Neuron (in vitro differentiated cells): Measurements from ENCODE around the gene ADGRG3.

Source experiments
- H2AFZ ChIP-seq: one replicate; pipeline ENCODE4 v1.6.1; 2013; ENCODE audit warnings: low read depth, mild to moderate bottlenecking, inconsistent platforms, low read length, moderate library complexity
- H3K27me3 ChIP-seq: one replicate; pipeline ENCODE4 v1.6.1; 2013; ENCODE audit warnings: low read length; ENCODE audit not compliant: insufficient read depth
- H3K36me3 ChIP-seq: one replicate; pipeline ENCODE4 v1.6.1; 2013; ENCODE audit warnings: low read length; ENCODE audit not compliant: insufficient read depth
- H3K4me1 ChIP-seq: one replicate; pipeline ENCODE4 v1.6.1; 2013; ENCODE audit warnings: low read length; ENCODE audit not compliant: insufficient read depth
- H3K4me3 ChIP-seq: 2 replicates; pipeline ENCODE4 v1.5.1; 2013; ENCODE audit warnings: mild to moderate bottlenecking, low read length, moderate library complexity
- H3K9me3 ChIP-seq: one replicate; pipeline ENCODE4 v1.6.1; 2013; ENCODE audit warnings: low read length

The ADGRG3 gene

DNA sequence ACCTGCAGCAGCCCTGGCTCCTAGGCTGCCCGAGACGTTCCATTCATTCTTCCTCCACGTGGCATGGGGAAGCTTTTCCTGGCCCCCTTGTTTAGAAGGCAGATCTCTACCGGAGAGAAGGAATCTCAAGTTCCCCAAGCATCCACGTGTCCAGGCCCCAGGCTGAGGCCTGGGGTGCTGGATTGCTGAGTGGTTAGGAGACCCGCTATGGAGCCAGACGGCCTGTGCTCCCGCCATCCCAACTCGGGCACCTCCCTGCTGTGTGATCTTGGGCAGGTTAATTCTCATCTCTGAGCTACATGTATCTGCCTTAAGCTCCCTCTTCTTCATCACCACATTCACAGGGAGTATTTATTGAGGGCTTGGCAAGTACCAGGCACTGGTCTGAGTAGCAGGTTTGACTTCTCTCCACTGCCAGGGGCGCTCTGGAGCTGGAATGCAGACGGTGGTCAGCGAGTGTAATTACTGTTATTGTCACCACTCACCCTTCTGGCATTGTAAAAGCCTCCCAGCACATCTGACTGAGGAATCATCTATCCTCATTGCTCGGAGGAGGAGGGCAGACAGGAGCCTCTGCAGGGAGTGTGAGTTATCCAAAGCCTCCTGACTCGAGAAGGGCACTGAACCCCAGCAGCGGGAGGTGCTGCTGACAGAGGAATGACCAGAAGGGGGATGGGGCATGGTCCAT lies 40.8 kb upstream of the ADGRG3 start:
- Histone ChIP-seq H3K9me3 (no peaks in the 10 kb centered on the region), H3K36me3 (no peaks in the 10 kb centered on the region), H3K27me3 (no peaks in the 10 kb centered on the region), H3K4me3 (peak overlapping the region; percentile 23), H2AFZ (no peak overlapping the region), H3K4me1 (peaks cover 23% of the 10 kb centered on the region)

DNA sequence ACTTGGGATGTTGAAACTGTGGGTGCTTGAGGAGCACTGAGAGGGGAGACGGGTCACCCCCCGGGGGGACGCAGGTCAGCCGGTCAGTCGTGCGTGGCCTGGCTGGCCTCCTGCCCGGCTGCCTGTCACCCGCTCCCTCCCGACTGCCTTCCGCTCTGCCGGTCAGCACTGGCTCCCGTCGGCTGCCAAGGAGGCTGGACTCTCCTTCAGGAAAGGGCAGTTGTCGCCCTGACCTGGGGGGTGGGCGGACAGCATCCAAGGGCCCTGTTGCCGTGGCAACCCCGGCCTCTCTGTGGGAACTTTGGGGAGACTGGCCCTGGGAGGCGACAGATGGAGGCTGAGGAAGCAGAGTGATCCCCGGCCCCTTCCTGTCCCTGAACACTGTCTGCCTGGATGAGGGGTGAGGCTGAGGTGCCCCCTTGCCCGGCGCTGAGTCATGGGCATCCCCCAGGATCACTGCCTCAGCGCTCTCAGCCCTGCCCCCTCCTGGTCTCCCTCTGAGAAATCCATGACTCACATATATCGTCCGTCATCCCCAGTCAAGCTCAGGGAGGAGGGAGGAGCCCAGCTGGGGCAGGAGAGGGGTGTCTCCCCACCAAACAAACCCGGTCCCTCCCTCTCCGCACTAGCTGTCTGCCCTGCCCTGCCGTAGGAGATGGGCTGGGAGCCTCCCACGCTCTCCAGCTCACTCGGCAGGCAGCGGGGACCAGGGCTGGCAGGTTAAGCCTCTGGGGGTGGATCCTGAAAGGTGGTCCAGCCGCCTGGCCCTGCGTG lies 39.9 kb upstream of the ADGRG3 start, which contains the start of gene ADGRG1:
Gene ADGRG1, plus strand, starts transcription at position 623 of the 774 bp plus-strand sequence. CDS start 21,658 bp downstream, outside the sequence.
- H3K4me1 ChIP-seq, result peaks cover 23% of the 10 kb centered on the region
- no peak within 1 kb of the TSS for H2AFZ ChIP-seq
- H3K27me3 ChIP-seq, result no peaks in the 10 kb centered on the region
- no peaks in the 10 kb centered on the region for H3K9me3 ChIP-seq
- no peaks in the 10 kb centered on the region for H3K36me3 ChIP-seq
- H3K4me3 ChIP-seq, result peak within 1 kb of the TSS; percentile 23

DNA sequence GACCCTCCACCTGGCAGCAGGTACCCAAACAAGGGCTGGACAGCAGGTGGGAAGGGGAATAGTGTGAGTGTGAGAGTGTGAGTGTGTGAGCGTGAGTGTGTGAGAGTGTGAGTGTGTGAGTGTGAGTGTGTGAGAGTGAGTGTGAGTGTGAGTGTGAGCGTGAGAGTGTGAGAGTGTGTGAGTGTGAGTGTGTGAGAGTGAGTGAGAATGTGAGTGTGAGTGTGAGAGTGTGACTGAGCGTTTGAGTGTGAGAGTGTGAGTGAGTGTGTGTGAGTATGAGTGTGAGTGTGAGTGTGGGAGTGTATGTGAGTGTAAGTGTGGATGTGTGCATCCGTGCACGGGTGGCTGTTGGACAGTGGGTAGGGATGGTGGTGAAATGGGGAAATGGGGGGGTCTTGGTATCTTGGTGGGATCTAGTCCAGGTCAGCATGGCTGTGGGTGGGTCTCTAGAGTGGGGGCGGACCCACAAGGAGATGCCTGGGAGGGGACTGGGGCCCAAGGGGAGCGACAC lies 39.3 kb upstream of the ADGRG3 start:
- Histone ChIP-seq H3K27me3 (no peaks in the 10 kb centered on the region), H3K4me1 (peaks cover 23% of the 10 kb centered on the region), H3K36me3 (no peaks in the 10 kb centered on the region), H3K4me3 (peak overlapping the region; percentile 23), H3K9me3 (no peaks in the 10 kb centered on the region), H2AFZ (no peak overlapping the region)

DNA sequence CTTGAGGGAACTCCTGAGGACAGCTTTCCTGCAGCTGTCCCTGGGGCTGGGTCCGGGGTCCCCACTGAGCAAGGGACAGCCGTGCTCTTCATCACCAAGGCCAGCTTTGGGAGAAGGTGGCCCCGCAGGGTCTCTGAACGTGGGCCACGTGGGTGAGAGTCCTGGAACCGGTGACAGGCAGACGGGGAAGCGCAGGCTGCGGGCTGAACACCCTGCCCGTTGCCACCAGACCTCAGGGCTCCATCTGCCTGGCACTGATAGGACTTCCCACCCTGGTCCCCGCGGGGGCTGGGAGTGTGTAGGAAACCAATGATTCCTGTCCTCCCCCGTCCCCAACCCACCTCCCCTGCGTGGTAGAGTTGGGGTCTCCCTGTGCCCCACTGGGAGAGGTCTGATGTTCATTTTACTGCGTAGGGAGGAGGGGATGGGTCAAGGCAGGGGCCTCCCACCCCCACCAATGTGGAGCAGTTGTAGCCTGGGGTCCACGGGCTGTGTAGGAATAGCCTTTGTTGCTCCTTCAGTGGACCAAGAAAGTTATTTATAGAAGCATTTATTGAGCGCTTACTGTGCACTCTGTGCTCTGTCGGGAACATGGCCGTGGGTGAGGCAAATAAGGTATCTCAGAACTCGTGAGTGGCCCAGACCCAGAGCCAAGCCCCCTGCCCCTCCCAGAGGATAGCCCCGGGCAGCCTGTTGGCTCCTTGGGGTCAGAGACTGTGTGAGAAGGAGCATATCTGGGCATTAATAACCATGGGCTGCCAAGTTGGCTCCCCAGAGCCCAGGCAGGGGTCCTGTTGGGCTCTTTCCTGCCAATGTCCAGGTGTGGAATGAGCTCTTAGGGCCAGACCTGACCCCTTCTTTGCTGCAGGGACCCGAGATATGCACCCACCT lies 38.3 kb upstream of the ADGRG3 start:
- Histone ChIP-seq H3K36me3 (no peaks in the 10 kb centered on the region), H2AFZ (no peak overlapping the region), H3K4me1 (peaks cover 23% of the 10 kb centered on the region), H3K9me3 (no peaks in the 10 kb centered on the region), H3K4me3 (no peak overlapping the region), H3K27me3 (no peaks in the 10 kb centered on the region)

DNA sequence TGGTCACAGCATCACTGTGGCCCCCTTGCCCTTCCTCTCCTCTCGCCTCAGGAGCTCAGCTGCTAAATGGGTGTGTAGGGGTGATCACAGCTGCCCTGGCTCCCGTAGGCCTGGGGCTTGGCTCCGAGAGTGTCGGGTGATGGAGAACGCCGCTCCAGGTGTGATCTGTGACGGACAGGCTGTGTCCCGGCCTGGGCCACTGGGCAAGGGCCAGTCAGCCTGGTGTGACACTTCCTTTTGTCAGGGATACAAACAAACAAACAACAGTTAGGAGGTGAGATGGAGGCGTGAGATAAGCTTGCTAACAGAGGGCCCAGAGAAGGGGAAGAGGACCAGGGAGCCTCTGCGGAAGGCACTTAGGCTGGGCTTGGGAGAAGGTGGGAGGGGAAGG lies 37.7 kb upstream of the ADGRG3 start:
- no peak overlapping the region for H2AFZ ChIP-seq
- no peaks in the 10 kb centered on the region for H3K27me3 ChIP-seq
- no peak overlapping the region for H3K4me3 ChIP-seq
- H3K36me3 ChIP-seq, result no peaks in the 10 kb centered on the region
- H3K9me3 ChIP-seq, result no peaks in the 10 kb centered on the region
- peaks cover 23% of the 10 kb centered on the region for H3K4me1 ChIP-seq

DNA sequence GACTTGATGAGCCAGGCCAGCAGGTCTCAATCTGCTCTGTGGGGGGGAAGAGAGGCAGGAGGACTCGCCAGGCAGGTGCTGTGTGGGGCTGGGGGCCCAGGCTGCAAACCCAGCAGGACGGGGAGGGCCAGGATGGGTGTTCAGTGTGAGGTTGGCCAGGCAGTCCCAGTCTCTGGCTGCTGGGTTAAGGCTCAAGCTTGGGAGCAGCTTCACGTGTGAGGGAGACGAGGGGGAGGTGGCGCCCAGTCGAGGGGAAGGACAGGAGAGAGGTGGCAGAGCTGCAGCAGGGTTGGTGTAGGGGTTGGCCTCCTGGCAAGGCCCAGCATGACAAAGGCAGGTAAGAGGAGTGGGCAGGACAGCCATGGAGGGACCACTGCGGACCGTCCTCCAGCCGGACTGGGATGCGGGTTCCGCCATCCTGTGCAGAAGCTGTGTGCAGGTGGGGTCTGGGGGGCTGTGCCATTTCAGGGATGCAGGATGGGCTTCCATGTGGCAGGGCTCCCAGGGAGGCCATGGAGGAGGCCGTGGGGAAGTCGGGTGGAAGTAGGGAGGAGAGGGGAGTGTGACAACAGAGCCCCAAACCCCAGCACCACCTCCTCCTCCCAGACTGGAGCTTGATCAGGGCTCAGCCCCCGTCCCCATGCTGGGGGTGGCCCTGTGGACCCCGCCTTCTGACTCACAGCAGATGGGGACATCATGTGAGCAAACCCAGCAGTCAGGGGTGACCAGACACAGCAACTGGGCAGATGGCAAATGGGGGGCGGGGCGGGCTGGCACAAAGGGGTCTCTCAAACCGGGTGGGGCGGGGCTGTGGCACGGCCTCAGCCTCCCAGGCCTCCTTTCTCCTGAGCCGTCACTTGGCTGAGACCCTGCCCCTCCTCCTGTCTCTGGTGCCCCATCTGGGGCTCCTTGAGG lies 36.9 kb upstream of the ADGRG3 start:
- H3K27me3 ChIP-seq, result no peaks in the 10 kb centered on the region
- H3K9me3 ChIP-seq, result no peaks in the 10 kb centered on the region
- H2AFZ ChIP-seq, result no peak overlapping the region
- H3K36me3 ChIP-seq, result no peaks in the 10 kb centered on the region
- H3K4me3 ChIP-seq, result no peak overlapping the region
- peaks cover 26% of the 10 kb centered on the region for H3K4me1 ChIP-seq

DNA sequence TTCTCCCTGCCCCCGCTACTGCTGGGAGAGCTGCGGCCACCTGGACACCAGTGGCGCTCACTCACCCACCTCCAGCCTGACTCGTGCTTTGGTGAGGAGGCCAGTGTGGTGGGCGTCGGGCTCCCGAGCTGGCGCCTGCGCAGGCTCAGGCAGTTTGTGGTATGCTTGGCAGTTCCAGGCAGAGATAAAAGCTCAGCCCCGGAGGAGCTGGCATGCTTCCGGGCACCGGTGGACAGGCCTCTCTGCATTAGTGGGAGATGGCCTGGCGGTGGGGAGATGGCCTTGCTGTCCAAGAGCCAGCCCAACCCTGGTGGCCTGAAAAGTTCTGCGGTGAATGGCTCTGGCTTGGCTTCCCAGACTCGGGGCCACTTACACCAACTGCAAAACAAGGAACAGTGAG lies 35.5 kb upstream of the ADGRG3 start:
- Histone ChIP-seq H2AFZ (no peak overlapping the region), H3K27me3 (no peaks in the 10 kb centered on the region), H3K4me1 (peaks cover 31% of the 10 kb centered on the region)

DNA sequence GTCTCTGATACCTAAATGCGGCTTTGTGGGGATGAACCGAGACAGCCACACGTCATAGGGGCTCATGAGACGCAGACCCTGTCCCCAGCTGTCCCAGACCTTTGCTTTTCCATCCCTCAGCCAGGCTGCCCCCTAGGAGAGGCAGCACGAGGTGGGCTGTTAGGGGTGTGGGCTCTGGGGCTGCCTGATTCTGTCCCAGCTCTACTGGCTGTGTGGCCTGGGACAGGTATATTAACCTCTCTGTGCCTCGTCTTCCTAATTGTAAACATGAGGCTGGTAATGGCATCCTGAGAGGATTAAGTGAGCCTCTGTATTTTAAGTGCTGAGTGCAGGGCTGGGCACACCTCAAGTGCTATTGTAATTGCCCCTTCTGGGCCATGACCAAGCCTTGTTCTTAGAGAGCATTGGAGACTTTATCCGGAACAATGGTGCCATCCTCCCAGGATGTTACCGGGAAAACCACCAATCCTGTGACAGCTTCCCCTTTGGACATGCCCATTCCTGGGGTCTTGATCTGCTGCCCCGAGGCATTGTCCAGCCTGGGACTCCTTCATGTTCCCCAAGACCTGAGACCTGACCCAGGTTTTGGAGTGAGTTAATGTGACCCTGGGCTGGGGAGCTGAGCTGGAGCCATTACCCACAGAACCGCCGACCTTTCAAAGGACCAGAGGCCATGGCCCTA lies 34.6 kb upstream of the ADGRG3 start:
- Histone ChIP-seq H3K4me1 (peaks cover 31% of the 10 kb centered on the region), H2AFZ (no peak overlapping the region), H3K27me3 (no peaks in the 10 kb centered on the region), H3K9me3 (no peaks in the 10 kb centered on the region), H3K36me3 (no peaks in the 10 kb centered on the region), H3K4me3 (no peak overlapping the region)

More for the DNA sequence above, 35.5 kb upstream of the ADGRG3 start:
- H3K4me3 ChIP-seq, result no peak overlapping the region
- no peaks in the 10 kb centered on the region for H3K36me3 ChIP-seq
- H3K9me3 ChIP-seq, result no peaks in the 10 kb centered on the region

DNA sequence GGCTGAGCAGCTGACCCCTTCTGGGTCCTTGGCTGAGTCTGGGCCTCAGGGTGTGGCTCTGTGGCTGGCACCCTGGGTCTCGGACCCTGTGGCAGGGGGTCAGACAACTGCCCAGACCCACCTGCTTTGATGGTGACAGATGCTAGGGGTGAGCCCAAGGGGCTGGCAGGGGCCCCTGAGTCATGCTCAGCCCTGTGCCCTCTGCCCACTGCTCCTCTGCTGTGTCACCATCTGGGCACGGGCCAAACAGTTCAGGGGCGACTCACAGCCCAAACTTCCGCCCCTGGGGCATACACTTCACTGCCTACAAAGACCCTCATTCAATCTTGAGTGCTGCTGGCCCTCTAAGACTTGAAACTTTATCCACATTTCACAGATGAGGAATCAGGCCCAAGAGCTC lies 33.9 kb upstream of the ADGRG3 start:
- H3K4me1 ChIP-seq, result peaks cover 30% of the 10 kb centered on the region
- no peaks in the 10 kb centered on the region for H3K36me3 ChIP-seq
- H3K9me3 ChIP-seq, result no peaks in the 10 kb centered on the region
- no peaks in the 10 kb centered on the region for H3K27me3 ChIP-seq
- H2AFZ ChIP-seq, result no peak overlapping the region
- H3K4me3 ChIP-seq, result no peak overlapping the region

DNA sequence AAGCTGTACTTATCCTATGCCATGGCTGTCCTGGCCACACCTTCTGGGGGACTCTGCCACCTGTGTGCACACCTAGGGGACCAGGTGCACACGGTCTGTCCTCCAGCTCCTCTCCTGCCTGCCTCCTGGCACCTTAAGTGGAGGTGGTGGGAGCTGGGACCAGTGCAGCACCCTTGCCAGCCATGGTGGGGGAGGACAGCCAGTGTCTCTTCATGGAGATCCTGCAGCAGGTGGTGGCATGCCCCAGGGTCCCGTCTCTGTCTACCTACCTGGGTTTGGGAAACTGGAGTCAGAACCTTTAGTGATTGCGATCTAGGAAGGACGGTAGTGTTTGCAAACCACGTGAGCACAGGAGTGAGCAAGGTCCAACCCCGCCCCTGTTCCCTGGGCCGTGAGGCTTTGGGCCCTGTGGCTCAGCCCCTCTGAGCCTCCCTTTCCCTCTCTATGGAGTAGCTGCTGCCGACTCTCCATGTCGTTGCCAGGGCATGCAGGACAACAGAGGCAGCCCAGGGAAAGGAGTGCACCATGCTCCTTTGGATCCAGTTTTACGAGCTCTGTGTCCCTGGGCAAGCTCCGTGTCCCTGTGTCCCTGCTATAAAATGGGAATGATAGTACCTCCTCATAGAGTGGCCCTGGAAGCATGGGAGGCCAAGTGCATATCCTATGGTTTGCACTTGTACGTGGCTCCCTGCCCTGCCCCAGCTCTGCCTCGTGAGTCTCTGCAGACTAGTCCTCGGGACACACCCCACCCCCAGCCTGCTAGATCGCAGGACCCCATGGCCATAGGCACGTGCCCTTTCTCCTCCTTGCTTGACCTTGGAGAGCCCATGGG lies 32.6 kb upstream of the ADGRG3 start:
- no peaks in the 10 kb centered on the region for H3K9me3 ChIP-seq
- no peaks in the 10 kb centered on the region for H3K27me3 ChIP-seq
- H2AFZ ChIP-seq, result no peak overlapping the region
- H3K4me1 ChIP-seq, result peaks cover 42% of the 10 kb centered on the region
- H3K4me3 ChIP-seq, result no peak overlapping the region
- no peaks in the 10 kb centered on the region for H3K36me3 ChIP-seq

DNA sequence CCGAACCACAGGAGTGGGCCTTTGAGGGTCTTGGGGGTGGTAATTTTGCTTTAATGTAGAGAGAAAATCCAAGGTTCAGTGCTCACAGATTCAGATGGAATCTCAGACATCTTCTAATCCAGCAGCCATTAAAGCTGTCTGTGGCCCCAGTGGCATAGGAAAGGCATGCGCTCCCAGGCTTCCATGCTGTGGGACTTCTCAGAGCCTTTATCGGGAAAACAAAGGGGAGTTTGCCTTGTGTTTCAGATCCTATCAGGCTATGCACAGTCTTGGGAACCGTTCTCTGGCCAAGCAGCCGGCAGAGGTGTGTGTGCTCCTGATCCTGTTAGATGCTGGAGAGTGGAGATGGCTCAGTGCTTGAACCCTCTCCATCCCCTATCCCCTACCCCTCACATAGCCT lies 31.9 kb upstream of the ADGRG3 start:
- no peaks in the 10 kb centered on the region for H3K36me3 ChIP-seq
- H2AFZ ChIP-seq, result no peak overlapping the region
- H3K4me1 ChIP-seq, result peaks cover 48% of the 10 kb centered on the region
- H3K9me3 ChIP-seq, result no peaks in the 10 kb centered on the region
- no peak overlapping the region for H3K4me3 ChIP-seq
- no peaks in the 10 kb centered on the region for H3K27me3 ChIP-seq
